MG63 (cell line): ENCODE data around the gene ZNF750. TPM values are rescaled to one million over a fixed set of nuclear protein-coding genes. Genes with fewer than 3 reads are reported as not detected.
"Not testable (repeated sequence)": the region's sequence is repeated elsewhere in the genome, so short reads cannot be mapped to it uniquely, and the experiment has no call there.

Experiments
- DNase-seq: peaks from one replicate; pipeline ENCODE4 v3.0.0-alpha.2; 2020
- H3K27me3 ChIP-seq: fragments of 250-450 bp; sonication (Bioruptor Pico); 2 replicates; pipeline ENCODE4 v1.5.1; 2020; ENCODE audit warnings: mild to moderate bottlenecking, moderate library complexity
- H3K36me3 ChIP-seq: fragments of 250-450 bp; sonication (Bioruptor Pico); 2 replicates; pipeline ENCODE4 v1.5.1; 2020; ENCODE audit warnings: mild to moderate bottlenecking, moderate library complexity
- H3K4me3 ChIP-seq: fragments of 250-450 bp; sonication (Bioruptor Pico); 2 replicates; pipeline ENCODE4 v1.5.1; 2020; ENCODE audit warnings: mild to moderate bottlenecking, moderate library complexity
- H3K9me3 ChIP-seq: fragments of 250-450 bp; sonication (Bioruptor Pico); 2 replicates; pipeline ENCODE4 v1.5.1; 2020; ENCODE audit warnings: mild to moderate bottlenecking, moderate library complexity
- total RNA-seq: library from RNA; depleted of rRNA; stranded (reverse); fragments of >200 nt; shearing (Covaris generic); gene quantifications from 2 replicates; pipeline ENCODE4 v1.2.3, GENCODE V29; 2014; ENCODE audit warnings: low replicate concordance

The ZNF750 gene
- total RNA-seq, 1 experiment from 2014 or later = not detected

GRCh38 chr17:82799591-82799990 lies 40.2 kb downstream of the ZNF750 start:
- Histone ChIP-seq H3K36me3 (peaks cover 21% of the 10 kb centered on the region), H3K9me3 (no peaks in the 10 kb centered on the region), H3K27me3 (no peaks in the 10 kb centered on the region), H3K4me3 (no peak overlapping the region)
- DNase-seq = no peak

GRCh38 chr17:82798752-82799151 lies 41.1 kb downstream of the ZNF750 start:
- Histone ChIP-seq H3K36me3 (peaks cover 21% of the 10 kb centered on the region), H3K9me3 (no peaks in the 10 kb centered on the region), H3K27me3 (no peaks in the 10 kb centered on the region), H3K4me3 (no peak overlapping the region)
- DNase-seq = no peak

GRCh38 chr17:82797061-82797460 lies 42.8 kb downstream of the ZNF750 start:
- Histone ChIP-seq H3K4me3 (no peak overlapping the region), H3K27me3 (no peaks in the 10 kb centered on the region), H3K36me3 (peaks cover 21% of the 10 kb centered on the region), H3K9me3 (no peaks in the 10 kb centered on the region)
- no peak for DNase-seq

GRCh38 chr17:82795615-82796014 lies 44.2 kb downstream of the ZNF750 start:
- DNase-seq = no peak
- H3K4me3 ChIP-seq = no peak overlapping the region
- H3K36me3 ChIP-seq = peaks cover 28% of the 10 kb centered on the region
- H3K9me3 ChIP-seq = no peaks in the 10 kb centered on the region
- H3K27me3 ChIP-seq = no peaks in the 10 kb centered on the region

DNA sequence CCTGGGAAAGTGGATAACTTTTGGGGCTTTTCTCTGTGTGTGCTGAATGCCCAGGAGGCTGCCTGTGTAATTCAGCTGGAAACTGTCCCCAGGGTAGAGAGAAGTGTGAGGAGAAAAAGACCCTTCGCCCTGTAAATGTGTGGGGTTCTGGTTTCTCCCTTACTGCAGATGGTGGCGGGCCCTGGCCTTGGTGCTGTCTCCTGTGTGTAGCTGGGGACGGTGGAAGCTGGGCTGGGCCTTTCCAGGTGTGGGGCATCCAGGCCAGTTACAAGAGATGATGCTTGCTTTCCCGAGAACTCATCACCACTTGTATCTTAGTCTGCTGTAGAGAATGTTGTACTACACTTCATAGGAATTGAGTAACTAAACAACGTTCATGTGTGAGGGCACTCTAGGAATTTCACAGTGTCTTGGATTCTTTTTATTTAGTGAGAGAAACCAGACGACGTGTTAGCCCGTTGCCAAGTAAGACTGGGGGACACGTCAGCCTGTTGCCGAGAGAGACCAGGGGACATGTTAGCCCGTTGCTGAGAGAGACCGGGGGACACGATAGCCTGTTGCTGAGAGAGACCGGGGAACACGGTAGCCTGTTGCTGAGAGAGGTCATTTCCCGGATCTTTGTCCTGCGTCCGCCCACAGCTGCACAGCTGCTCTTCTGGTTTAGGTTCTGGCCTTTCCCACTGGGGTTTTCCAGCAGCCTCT lies 44.9 kb downstream of the ZNF750 start:
- no peaks in the 10 kb centered on the region for H3K27me3 ChIP-seq
- H3K36me3 ChIP-seq = peaks cover 27% of the 10 kb centered on the region
- H3K4me3 ChIP-seq = no peak overlapping the region
- H3K9me3 ChIP-seq = no peaks in the 10 kb centered on the region
- no peak for DNase-seq

- Histone ChIP-seq H3K9me3 (no peaks in the 10 kb centered on the region), H3K36me3 (peaks cover 29% of the 10 kb centered on the region), H3K27me3 (no peaks in the 10 kb centered on the region), H3K4me3 (no peak overlapping the region)
- DNase-seq = no peak
These were observed 45.7 kb downstream of the ZNF750 start for GRCh38 chr17:82793974-82794630.

- DNase-seq = peak; percentile 30
- Histone ChIP-seq H3K4me3 (no peak overlapping the region), H3K36me3 (peaks cover 19% of the 10 kb centered on the region), H3K9me3 (no peaks in the 10 kb centered on the region), H3K27me3 (no peaks in the 10 kb centered on the region)
These were observed 48.3 kb downstream of the ZNF750 start for GRCh38 chr17:82791532-82791931.

DNA sequence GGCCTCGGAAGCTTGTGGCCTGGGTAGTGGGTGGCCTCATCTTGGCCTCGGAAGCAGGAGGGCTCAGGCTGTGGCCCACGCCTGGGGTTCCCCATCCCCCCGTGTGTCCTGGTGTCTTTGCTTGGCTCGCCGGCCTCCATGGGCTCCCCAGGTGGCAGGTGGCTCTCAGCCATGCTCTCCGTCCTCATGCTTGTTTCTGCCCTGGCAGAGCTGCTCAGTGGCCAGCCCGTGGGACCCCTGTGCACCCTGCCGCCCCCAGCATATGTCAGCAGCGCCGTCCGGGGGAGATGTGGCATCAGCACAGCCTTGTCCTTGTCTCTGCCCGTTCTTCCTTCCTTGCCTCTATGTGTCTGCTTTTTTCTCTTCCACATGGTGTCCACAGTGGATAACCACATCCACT lies 49.4 kb downstream of the ZNF750 start:
- Histone ChIP-seq H3K36me3 (peaks cover 17% of the 10 kb centered on the region), H3K9me3 (no peaks in the 10 kb centered on the region), H3K27me3 (no peaks in the 10 kb centered on the region), H3K4me3 (no peak overlapping the region)
- no peak for DNase-seq

DNA sequence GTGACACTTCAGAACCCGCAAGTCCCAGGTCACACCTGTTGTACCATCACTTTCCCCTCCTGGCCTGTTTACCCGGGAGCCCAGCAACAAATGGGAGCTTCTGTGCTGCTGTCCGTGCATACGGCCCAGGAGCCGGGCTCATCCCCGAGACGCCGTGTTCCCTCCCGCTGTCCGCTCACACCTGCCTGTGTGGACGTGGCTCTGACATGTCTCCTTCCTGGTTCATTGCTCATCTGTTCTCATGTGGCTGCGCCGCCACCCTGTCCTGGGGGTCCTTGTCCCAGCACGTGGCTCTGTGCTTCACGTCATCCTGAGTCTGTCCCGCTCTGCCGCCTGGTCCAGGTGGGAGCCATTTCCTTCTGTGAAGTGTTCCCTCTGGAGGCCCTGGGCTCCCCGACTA lies 50.0 kb downstream of the ZNF750 start:
- peaks cover 17% of the 10 kb centered on the region for H3K36me3 ChIP-seq
- H3K27me3 ChIP-seq = no peaks in the 10 kb centered on the region
- no peaks in the 10 kb centered on the region for H3K9me3 ChIP-seq
- H3K4me3 ChIP-seq = no peak overlapping the region
- DNase-seq = no peak

DNA sequence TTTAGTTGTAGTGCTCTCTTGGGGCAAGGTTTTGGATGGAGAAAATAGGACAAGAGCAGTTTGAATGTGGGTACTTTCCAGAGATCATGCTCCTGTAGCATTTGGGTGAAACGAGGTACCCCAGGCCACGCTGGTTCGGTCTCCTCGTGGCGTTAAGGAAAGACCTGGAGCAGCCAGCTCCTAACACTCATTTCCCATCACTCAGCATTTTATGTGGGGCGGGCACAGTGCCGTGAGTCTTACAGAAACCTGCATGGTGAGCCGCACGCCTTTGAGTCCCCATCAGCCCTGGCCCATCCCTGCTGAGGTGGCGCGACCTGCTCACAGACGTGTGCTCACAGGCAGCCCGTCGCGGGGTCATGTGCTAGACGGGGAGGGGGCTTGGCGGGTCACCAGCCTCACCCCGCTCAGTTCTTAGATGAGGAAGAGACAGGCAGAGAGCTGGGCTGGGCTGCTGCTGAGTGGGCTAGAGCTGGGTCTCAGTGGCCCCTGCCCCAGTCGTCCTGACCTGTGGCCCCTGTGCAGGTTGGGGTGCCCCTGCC lies 50.7 kb downstream of the ZNF750 start:
- Histone ChIP-seq H3K27me3 (no peaks in the 10 kb centered on the region), H3K36me3 (peaks cover 15% of the 10 kb centered on the region), H3K4me3 (no peak overlapping the region), H3K9me3 (no peaks in the 10 kb centered on the region)
- DNase-seq = no peak

DNA sequence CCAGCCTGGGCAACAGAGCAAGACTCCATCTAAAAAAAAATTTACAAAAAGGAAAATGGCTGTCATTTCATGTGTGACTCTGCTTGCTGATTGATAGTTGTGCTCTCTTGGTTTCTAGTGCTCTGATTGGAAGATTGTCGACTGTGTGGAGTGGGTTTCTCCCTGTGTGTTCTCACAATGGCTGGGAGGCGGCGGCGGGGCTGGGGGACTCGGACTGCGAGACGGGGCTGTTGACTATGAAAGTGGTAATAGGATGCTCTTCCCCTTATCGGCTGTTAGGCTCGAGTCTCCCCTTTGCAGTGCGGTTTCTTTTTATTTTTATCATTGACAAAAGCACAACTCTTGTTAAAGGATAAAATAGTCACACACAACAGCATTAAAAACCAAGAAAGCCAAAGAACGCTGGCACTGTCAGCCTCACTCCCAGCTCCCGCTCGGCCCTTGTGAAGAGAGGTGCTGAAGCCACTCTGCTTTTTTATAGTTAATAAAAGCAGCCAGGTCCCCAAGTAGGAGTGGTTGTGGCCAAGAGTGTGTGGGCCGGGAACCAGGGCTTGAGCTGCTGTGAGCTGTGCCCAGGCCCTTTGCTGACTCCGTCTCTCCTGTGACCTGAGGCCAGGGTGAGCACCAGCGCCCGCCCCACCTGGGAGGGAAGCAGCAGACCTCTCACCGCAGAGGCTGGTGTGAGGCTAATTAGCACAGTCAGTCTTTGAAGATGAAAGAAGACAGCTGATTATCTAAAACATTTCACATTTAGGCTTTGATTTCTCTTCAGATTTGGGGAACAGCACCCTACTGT lies 51.4 kb downstream of the ZNF750 start:
- peaks cover 18% of the 10 kb centered on the region for H3K36me3 ChIP-seq
- H3K4me3 ChIP-seq = no peak overlapping the region
- H3K27me3 ChIP-seq = no peaks in the 10 kb centered on the region
- DNase-seq = no peak
- H3K9me3 ChIP-seq = no peaks in the 10 kb centered on the region

DNA sequence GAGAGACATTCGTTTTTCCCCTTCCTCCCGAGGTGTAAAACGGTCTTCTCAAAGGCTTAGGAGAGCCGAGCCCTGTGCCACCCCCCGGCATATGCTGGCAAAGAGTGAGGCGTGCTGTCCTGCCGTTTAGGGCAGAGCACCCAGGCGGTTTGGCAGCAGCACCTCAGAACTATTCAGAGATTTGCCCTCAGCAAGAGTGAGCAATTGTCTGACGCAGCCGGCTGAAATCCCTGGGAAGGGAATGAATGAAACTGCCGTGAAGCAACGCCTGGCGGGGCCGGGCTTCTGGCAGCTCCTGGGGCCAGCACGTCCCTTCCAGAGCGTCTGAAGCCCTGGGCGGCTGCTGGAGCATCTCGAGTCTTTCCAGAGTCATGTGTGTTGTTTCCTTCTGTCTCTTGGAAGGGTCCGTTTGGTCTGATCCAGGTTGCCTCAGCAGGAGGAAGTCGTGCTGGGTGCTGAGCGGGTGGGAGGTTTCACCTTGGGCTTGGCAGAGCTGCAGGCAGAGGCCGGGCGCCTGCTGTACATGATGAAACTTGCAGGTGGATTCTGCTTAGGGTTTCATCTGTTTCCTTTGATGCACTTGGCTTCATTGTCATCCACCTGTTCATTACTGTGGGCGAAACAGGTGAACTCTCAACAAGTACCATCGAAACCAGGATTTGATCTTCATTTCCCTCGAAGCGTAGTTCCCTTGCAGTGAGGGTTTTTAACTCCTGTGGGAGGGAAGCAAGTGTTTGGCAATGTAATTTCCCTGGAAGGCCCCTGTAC lies 52.6 kb downstream of the ZNF750 start:
- peak; percentile 97 for DNase-seq
- H3K36me3 ChIP-seq = peaks cover 23% of the 10 kb centered on the region
- no peak overlapping the region for H3K4me3 ChIP-seq
- H3K27me3 ChIP-seq = no peaks in the 10 kb centered on the region
- H3K9me3 ChIP-seq = no peaks in the 10 kb centered on the region

GRCh38 chr17:82786427-82786826 lies 53.4 kb downstream of the ZNF750 start:
- Histone ChIP-seq H3K36me3 (peaks cover 24% of the 10 kb centered on the region), H3K4me3 (no peak overlapping the region), H3K9me3 (no peaks in the 10 kb centered on the region), H3K27me3 (no peaks in the 10 kb centered on the region)
- no peak for DNase-seq

- not testable (repeated sequence) for H3K4me3 ChIP-seq, DNase-seq, H3K27me3 ChIP-seq, H3K9me3 ChIP-seq
- H3K36me3 ChIP-seq = peaks cover 23% of the 10 kb centered on the region
These were observed 54.2 kb downstream of the ZNF750 start for GRCh38 chr17:82785581-82785980.

- H3K36me3 ChIP-seq = peaks cover 17% of the 10 kb centered on the region
- H3K9me3 ChIP-seq = no peaks in the 10 kb centered on the region
- H3K4me3 ChIP-seq = no peak overlapping the region
- no peaks in the 10 kb centered on the region for H3K27me3 ChIP-seq
- no peak for DNase-seq
These were observed 56.3 kb downstream of the ZNF750 start for GRCh38 chr17:82783498-82783897.

GRCh38 chr17:82782657-82783207 lies 57.1 kb downstream of the ZNF750 start:
- H3K4me3 ChIP-seq = no peak overlapping the region
- DNase-seq = no peak

More at GRCh38 chr17:82782657-82783207, 57.1 kb downstream of the ZNF750 start:
- Histone ChIP-seq H3K36me3 (peaks cover 21% of the 10 kb centered on the region), H3K9me3 (no peaks in the 10 kb centered on the region), H3K27me3 (no peaks in the 10 kb centered on the region)
